HepG2 (cell line): ENCODE data around the gene LTC4S. TPM values are rescaled to one million over a fixed set of nuclear protein-coding genes. Genes with fewer than 3 reads are reported as not detected.
A peak's percentile ranks its signal among the peaks of the same experiment; 100 is the strongest.

Source experiments
- CC2D1A ChIP-seq: sonication (generic); formaldehyde crosslinking; IDR thresholded peaks from 2 replicates; pipeline ENCODE4 v1.8.1; 2023; ENCODE audit warnings: mild to moderate bottlenecking, missing genetic modification reagents
- ERF ChIP-seq: IDR thresholded peaks from 2 replicates; pipeline ENCODE4 v1.6.1; 2018; ENCODE audit warnings: missing biosample characterization, missing genetic modification reagents
- FOXK2 ChIP-seq: fragments of 450-650 bp; IDR thresholded peaks from 2 replicates; pipeline ENCODE4 v1.6.1; 2016
- GTF2F1 ChIP-seq: fragments of 150-350 bp; IDR thresholded peaks from 2 replicates; pipeline ENCODE4 v1.6.1; 2014; ENCODE audit warnings: low read length
- HDAC1 ChIP-seq: sonication (generic); formaldehyde crosslinking; IDR thresholded peaks from 2 replicates; pipeline ENCODE4 v1.5.1; 2020; ENCODE audit warnings: mild to moderate bottlenecking, missing genetic modification reagents
- HMG20B ChIP-seq: conservative IDR thresholded peaks from 2 replicates; pipeline ENCODE4 v1.6.1; 2016; ENCODE audit warnings: missing genetic modification reagents, missing compliant biosample characterization
- IKZF4 ChIP-seq: sonication (generic); formaldehyde crosslinking; IDR thresholded peaks from 2 replicates; pipeline ENCODE4 v1.5.1; 2020; ENCODE audit warnings: borderline replicate concordance, mild to moderate bottlenecking, low read depth, missing genetic modification reagents; ENCODE audit errors: not compliant biosample characterization
- IRF2 ChIP-seq: IDR thresholded peaks from 2 replicates; pipeline ENCODE4 v1.6.1; 2018; ENCODE audit warnings: missing genetic modification reagents, missing compliant biosample characterization
- JUNB ChIP-seq: sonication (generic); formaldehyde crosslinking; IDR thresholded peaks from 2 replicates; pipeline ENCODE4 v1.8.0; 2022; ENCODE audit warnings: missing genetic modification reagents, mild to moderate bottlenecking, borderline replicate concordance
- KLF9 ChIP-seq: IDR thresholded peaks from 2 replicates; pipeline ENCODE4 v1.6.1; 2016; ENCODE audit warnings: low read depth
- MAZ ChIP-seq, 2 experiments: sonication (generic) in 1 of 2; formaldehyde crosslinking in 1 of 2; IDR thresholded peaks; 2 replicates each; pipeline versions ENCODE4 v1.5.0 to v1.6.1; 2012 to 2020; ENCODE audit warnings: low read depth in 2 of 2, mild to moderate bottlenecking in 2 of 2, borderline replicate concordance in 1 of 2, improper control_type of control experiment in 1 of 2, low read length in 1 of 2, missing genetic modification reagents in 1 of 2, moderate library complexity in 1 of 2
- NR2F6 ChIP-seq, 2 experiments: IDR thresholded peaks; 2 replicates each; pipeline ENCODE4 v1.6.1; 2016; ENCODE audit warnings: antibody characterized with exemption in 1 of 2, mild to moderate bottlenecking in 1 of 2
- SOX6 ChIP-seq, 2 experiments: fragments of 450-650 bp in 1 of 2; sonication (generic) in 1 of 2; formaldehyde crosslinking in 1 of 2; IDR thresholded peaks; 2 replicates each; pipeline versions ENCODE4 v1.4.0 to v1.6.1; 2017 to 2020; ENCODE audit warnings: antibody characterized with exemption in 1 of 2, mild to moderate bottlenecking in 1 of 2, missing genetic modification reagents in 1 of 2
- SP1 ChIP-seq, 2 experiments: fragments of 450-650 bp in 1 of 2; sonication (generic) in 1 of 2; formaldehyde crosslinking in 1 of 2; IDR thresholded peaks; 2 replicates each; pipeline versions ENCODE4 v1.4.0 to v1.6.1; 2016 to 2020; ENCODE audit warnings: missing genetic modification reagents in 1 of 2
- SP2 ChIP-seq: sonication (generic); formaldehyde crosslinking; IDR thresholded peaks from 2 replicates; pipeline ENCODE4 v1.5.1; 2020; ENCODE audit warnings: mild to moderate bottlenecking, missing genetic modification reagents
- SP4 ChIP-seq: sonication (generic); formaldehyde crosslinking; IDR thresholded peaks from 2 replicates; pipeline ENCODE4 v1.8.1; 2023; ENCODE audit warnings: mild to moderate bottlenecking, missing genetic modification reagents
- YEATS2 ChIP-seq: sonication (generic); formaldehyde crosslinking; IDR thresholded peaks from 2 replicates; pipeline ENCODE4 v1.4.0; 2020; ENCODE audit warnings: missing genetic modification reagents, borderline replicate concordance
- ZBTB25 ChIP-seq: IDR thresholded peaks from 2 replicates; pipeline ENCODE4 v1.6.1; 2018; ENCODE audit warnings: missing genetic modification reagents
- ZFP37 ChIP-seq: sonication (generic); formaldehyde crosslinking; IDR thresholded peaks from 2 replicates; pipeline ENCODE4 v1.4.0; 2020; ENCODE audit warnings: missing genetic modification reagents, borderline replicate concordance
- ZFY ChIP-seq: sonication (generic); formaldehyde crosslinking; IDR thresholded peaks from 2 replicates; pipeline ENCODE4 v1.4.0; 2020; ENCODE audit warnings: missing genetic modification reagents
- ZNF329 ChIP-seq: sonication (generic); formaldehyde crosslinking; IDR thresholded peaks from 2 replicates; pipeline ENCODE4 v1.9.0; 2021; ENCODE audit warnings: low read depth, mild to moderate bottlenecking, missing genetic modification reagents
- ZNF33B ChIP-seq: sonication (generic); formaldehyde crosslinking; IDR thresholded peaks from 2 replicates; pipeline ENCODE4 v1.5.1; 2020; ENCODE audit warnings: mild to moderate bottlenecking, missing genetic modification reagents
- ZNF563 ChIP-seq: sonication (generic); formaldehyde crosslinking; IDR thresholded peaks from 2 replicates; pipeline ENCODE4 v1.8.0; 2022; ENCODE audit warnings: mild to moderate bottlenecking, moderate library complexity, missing genetic modification reagents
- ZNF773 ChIP-seq: sonication (generic); formaldehyde crosslinking; IDR thresholded peaks from 2 replicates; pipeline ENCODE4 v1.4.0; 2020; ENCODE audit warnings: missing genetic modification reagents, borderline replicate concordance
- ZNF784 ChIP-seq: sonication (generic); formaldehyde crosslinking; IDR thresholded peaks from 2 replicates; pipeline ENCODE4 v1.5.1; 2020; ENCODE audit warnings: missing genetic modification reagents, mild to moderate bottlenecking, borderline replicate concordance
- ZNF792 ChIP-seq: IDR thresholded peaks from 2 replicates; pipeline ENCODE4 v1.6.1; 2016
- polyA plus RNA-seq, 8 experiments: library from polyadenylated mRNA; depleted of rRNA in 3 of 8; stranded (reverse) in 7 of 8; unstranded in 1 of 8; fragments of >200 nt; fragmentation: Illumina TruSeq in 4 of 8; extraction: Trizol in 4 of 8; gene quantifications; 2 replicates each; pipeline versions ENCODE4 v1.2.1 to v1.2.3, GENCODE V29; 2011 to 2016; ENCODE audit warnings: low read depth in 4 of 8, missing spikeins in 1 of 8, mixed read lengths in 1 of 8; ENCODE audit not compliant: insufficient read depth in 1 of 8
- total RNA-seq, 5 experiments: library from RNA; depleted of rRNA; stranded (reverse); fragments of >200 nt; fragmentation: Illumina TruSeq; extraction: Trizol; gene quantifications; 2 replicates each; pipeline ENCODE4 v1.2.3, GENCODE V29; 2016; ENCODE audit warnings: low read depth in 1 of 5
- TF ChIP-seq, protein P1 (sequence below): sonication (generic); formaldehyde crosslinking; IDR thresholded peaks from 2 replicates; pipeline ENCODE4 v1.4.0; 2020; ENCODE audit warnings: missing genetic modification reagents, mild to moderate bottlenecking, borderline replicate concordance

LTC4S gene
- total and polyA plus RNA-seq, 2 of the 13 experiments (the other 11 are each of a cell fraction or from before 2014, with no cell fraction given) = 0.35 TPM; not detected in 1

GRCh38 chr5:179820483-179821297 is 26.9 kb downstream of the LTC4S start, which contains the start of gene SQSTM1 (continued):
- TF ChIP-seq ZNF773 (CRISPR knock-in tag) (peak; percentile 53; the same call in 1 of the 2 replicates), FOXK2 (no peak), ZBTB25 (CRISPR knock-in tag) (0 out of 2 replicates have a peak, but pooled peaks have one; percentile 43), CC2D1A (CRISPR knock-in tag) (no peak), ZNF792 (CRISPR knock-in tag) (peak; percentile 61; the same call in 1 of the 2 replicates), IKZF4 (peak; percentile 65), GTF2F1 (peak; percentile 82; the same call in 1 of the 2 replicates), ZNF329 (CRISPR knock-in tag) (0 out of 2 replicates have a peak, but pooled peaks have one; percentile 52), YEATS2 (CRISPR knock-in tag) (peak; percentile 25), ZFP37 (CRISPR knock-in tag) (peak; percentile 38; the same call in 1 of the 2 replicates), SP4 (CRISPR knock-in tag) (peak; percentile 75), ZNF33B (0 out of 2 replicates have a peak, but pooled peaks have one; percentile 3), SP1 (IDR thresholded peaks at IDR 0.05) (no peak), SP1 (CRISPR knock-in tag; IDR thresholded peaks at IDR 0.05) (peak; percentile 60), ZNF784 (0 out of 2 replicates have a peak, but pooled peaks have one; percentile 17), JUNB (CRISPR knock-in tag) (no peak), HDAC1 (CRISPR knock-in tag) (peak; percentile 54; the same call in 1 of the 2 replicates), ZFY (CRISPR knock-in tag) (peak; percentile 98), HMG20B (no peak), SOX6 (IDR thresholded peaks at IDR 0.05) (no peak), SOX6 (CRISPR knock-in tag; IDR thresholded peaks at IDR 0.05) (peak; percentile 21; the same call in 1 of the 2 replicates), MAZ (IDR thresholded peaks at IDR 0.05; ENCODE audit: borderline replicate concordance, low read depth, low read length) (peak; percentile 92), MAZ (CRISPR knock-in tag; IDR thresholded peaks at IDR 0.05; ENCODE audit: low read depth) (peak; percentile 89), KLF9 (CRISPR knock-in tag) (0 out of 2 replicates have a peak, but pooled peaks have one; percentile 41), ZNF563 (CRISPR knock-in tag) (peak; percentile 84), ERF (peak; percentile 96), SP2 (peak; percentile 54), IRF2 (CRISPR knock-in tag) (peak; percentile 28; the same call in 1 of the 2 replicates), NR2F6 (IDR thresholded peaks at IDR 0.05) (no peak), NR2F6 (CRISPR knock-in tag; IDR thresholded peaks at IDR 0.05) (0 out of 2 replicates have a peak, but pooled peaks have one; percentile 7)
- TF ChIP-seq, protein P1, sequence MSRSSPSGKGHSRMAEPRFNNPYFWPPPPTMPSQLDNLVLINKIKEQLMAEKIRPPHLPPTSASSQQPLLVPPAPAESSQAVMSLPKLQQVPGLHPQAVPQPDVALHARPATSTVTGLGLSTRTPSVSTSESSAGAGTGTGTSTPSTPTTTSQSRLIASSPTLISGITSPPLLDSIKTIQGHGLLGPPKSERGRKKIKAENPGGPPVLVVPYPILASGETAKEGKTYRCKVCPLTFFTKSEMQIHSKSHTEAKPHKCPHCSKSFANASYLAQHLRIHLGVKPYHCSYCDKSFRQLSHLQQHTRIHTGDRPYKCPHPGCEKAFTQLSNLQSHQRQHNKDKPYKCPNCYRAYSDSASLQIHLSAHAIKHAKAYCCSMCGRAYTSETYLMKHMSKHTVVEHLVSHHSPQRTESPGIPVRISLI (CRISPR knock-in tag) = peak; percentile 18; the same call in 1 of the 2 replicates
